Stomach (tissue), 4 donors: ENCODE measurements around the gene DEFB118.

Experiments
- EP300 ChIP-seq: sonication (generic); formaldehyde crosslinking; IDR thresholded peaks from one replicate; pipeline ENCODE4 v1.6.1; 2017; ENCODE audit warnings: antibody characterized with exemption
- POLR2AphosphoS5 ChIP-seq, 3 donors: sonication (generic); formaldehyde crosslinking; IDR thresholded peaks; one replicate each; pipeline ENCODE4 v1.6.1; 2016; ENCODE audit warnings: antibody characterized with exemption in 3 of 3

- TF ChIP-seq POLR2AphosphoS5 (IDR thresholded peaks at IDR 0.05) (no peak), EP300 (no peak)
Observed at GRCh38 chr20:31330893-31331292, 37.5 kb upstream of the DEFB118 start.
